NCI-H748 (cell line): Measurements from ENCODE around the gene GRM7.

Experiments
- DNase-seq: peaks from one replicate; lab custom pipeline; 2025; ENCODE audit not compliant: unreplicated experiment; lab: John Stamatoyannopoulos, UW

GRM7 gene

DNA sequence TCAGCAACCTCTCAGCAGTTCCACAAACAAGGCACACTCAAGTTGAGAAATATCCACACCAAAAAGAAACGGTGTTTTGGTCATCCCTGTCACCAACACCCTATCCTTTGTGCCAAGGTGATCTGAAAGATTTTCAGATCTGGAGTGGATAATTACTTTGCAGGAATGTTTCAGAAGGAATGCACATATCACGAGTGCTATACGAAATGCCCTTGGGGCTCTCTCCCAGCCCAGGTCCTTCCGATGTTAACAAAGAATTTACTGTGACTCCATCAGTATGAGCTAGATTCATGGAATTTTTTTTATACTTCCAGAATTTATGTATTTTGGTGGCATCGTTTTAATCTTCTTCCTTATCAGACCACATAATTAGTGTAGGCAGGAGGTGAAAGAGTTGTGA is 105.0 kb downstream of the GRM7 start:
- no peak for DNase-seq

DNA sequence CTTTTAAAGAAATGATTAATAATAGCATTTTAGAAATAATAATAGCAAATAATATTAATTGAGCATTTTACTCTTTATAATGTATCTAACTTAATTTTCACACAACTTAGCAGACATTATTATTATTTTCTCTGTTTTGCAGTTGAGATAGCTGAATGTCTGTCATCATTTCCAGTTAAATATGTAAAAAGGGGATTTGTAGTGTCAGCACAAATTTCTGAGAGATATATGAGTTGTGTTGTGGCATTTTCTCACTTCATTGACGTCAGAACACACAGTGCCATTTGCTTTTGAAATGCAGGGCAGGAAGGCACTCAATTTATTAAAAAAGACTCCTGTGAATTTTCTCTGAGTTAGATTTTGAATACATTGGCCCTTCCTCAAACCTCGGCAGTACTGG is 111.0 kb downstream of the GRM7 start:
- no peak for DNase-seq

DNA sequence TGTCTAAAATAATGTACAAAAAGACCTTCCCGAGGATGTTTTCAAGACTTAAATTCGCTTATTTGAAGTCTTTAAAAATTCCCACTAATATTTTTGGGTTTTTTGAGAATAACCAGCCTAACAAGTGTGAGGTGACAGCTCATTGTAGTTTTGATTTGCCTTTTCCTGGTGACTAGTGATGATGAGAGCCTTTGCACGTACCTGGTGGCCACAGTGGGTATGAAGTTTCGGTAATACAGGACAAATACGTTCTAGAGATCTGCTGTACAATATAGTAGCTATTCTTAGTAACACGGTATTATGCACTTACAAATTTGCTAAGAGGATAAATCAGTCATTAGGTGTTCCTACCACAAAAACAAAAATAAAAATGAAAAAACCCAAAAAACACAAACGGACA is 124.9 kb downstream of the GRM7 start:
- DNase-seq = no peak

DNA sequence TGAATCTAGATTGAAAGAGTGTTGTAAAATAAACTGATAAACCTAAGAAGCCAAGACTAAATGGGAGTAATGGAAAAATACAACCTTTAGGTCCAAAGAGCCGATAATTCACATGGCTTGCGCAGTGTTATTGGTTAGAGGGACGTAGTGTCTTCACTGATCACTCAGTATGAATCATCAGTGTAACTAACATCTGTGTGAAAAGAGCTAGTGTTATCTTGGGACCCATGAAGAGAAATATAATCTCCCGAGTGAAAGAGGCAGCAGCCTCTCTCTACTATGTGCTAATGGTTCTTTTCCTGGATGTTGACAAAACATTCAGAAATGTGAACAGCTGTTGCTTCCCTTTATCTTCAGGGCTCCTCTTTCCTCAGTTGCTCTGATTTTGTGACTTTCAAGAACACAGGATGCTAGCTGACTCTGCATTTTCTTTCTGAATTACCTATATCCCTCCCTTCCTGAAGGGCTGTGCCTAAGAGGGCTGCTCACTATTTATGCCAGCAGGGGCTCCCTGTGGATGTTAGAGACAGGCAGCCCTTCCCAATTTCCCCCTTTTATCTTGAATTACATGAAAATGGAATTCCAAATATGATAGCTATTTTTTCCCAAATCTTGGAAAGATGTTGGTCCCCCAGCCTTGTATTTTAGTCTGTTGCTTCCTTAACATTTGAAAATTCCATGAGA is 128.8 kb downstream of the GRM7 start:
- DNase-seq = no peak

DNA sequence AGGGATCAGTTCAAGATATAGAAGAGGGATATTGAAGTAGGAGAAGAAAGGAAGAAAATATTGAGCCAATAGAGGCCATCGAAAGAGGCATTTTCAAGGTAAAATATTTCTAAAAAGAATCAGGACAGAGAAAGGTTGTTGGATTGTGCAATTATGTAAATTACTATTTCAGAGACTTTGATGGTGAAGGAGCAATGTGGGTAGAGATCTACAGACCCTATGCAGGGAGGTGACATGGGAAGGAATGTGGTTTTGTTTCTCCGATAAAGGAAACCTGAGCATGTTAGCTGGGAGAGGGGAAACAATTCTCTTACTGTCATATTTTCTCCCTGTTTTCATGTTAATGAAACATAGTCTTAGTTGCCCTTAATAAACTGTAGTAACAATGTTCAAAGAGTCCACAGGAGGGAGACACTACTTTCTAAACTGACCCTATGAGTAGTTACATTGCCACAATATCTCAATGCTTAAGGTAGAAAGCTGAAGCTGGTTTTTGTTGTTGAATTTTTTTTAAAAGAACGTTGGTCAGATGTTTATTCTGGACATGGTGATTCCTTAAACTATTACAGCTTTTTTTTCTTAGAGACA is 133.3 kb downstream of the GRM7 start:
- peak; percentile 1 for DNase-seq

DNA sequence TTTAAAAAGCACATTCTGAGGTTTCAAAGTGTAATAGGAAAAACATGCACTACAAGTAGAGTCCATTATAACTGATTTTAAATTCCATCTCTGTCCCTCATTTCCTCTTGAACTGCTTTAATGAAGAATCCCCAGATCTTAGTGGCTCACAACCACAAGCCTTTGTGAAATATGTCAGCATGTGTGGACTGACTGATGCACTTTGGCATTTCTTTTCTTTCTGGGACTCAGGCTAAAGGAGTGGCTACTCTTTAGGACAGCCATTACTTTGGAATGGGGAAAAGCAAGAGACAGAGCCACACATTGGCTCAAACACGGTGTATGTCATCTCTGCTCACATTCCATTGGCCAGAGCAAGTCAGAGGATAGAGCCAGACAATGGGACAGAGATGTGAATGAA is 139.6 kb downstream of the GRM7 start:
- DNase-seq = no peak

DNA sequence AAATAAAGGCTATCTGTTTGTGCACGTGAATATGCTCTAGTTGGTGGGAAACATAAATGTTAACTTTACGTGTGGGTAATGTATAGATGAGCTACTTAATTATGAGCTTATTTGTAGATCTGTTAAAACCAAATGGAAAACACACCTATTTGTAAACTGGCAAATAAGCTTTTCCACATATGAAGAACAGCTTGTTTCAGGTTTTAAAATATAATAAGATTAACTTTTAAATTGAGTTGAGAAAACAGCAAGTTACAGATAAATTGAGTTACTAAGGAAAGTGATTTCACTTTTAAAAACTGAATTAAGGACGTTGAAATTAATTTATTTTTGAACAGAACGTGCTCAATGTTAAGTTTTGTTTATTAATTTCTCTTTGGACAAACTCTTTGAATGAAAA is 140.5 kb downstream of the GRM7 start:
- no peak for DNase-seq

DNA sequence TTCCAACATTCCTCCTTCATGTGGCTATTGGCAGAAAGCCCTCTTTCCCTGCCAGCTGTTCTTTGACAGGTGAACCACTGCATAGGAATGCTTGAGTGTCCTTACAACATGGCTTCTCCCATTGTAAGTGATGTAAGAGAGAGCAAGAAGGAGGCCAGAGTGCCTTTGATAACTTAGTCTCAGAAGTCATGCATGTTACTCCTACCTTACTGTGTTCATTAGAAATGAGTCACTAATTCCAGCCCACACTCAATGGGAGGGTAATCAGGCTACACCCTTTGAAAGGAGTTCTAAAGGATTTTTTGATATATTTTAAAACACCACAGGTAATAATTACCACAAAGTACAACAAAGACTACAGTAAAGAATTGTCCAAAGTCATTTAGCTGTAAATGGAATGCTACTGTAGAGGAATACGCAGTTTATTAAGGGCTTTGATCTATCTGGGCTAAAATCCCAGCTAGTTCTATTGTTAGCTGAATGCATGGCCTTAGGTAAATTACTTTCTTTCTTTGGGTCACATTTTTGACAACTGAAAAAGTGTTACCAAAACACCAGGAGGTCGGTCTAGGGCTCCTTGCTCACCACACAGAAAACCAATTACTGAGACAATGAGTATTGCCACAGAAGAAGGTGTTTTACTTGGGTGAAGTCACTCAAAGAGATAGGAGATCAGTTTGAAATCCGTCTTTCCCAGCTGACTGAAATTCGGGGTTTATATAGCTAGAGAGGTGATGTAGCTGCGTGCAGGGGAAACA is 154.9 kb downstream of the GRM7 start:
- no peak for DNase-seq

DNA sequence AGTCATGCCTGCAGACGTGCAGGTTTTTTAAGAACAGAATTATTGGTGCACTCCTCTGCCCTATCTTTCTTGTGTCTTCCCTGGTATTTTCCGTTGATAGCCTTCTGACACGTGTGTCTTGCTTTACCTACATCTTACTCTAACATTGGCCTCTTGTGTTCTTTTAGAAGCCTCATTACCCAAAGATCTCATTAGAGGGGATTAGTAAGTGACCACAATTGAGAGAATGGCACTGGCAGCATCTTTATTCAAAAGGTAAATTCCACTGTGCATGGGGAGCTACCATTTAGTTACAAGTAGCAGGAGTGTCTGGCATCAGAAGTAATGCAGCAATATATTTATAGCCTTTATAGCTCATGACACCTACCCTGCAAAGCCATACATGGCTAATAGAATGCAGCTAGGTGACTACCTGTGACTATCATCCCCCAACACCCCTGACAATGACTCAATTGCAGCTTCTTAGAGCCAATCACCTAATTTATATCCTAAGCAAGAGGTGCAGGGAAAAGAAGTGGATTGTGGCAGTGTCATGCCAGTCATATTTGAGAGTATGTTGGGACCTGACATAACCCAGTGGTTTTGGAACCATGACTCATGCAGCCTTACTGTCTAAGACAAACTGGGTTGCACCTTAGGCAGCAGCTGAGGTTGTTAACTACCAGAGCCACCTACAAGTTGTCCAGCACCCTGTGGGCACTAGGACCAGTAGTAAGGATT is 164.8 kb downstream of the GRM7 start:
- DNase-seq = no peak

DNA sequence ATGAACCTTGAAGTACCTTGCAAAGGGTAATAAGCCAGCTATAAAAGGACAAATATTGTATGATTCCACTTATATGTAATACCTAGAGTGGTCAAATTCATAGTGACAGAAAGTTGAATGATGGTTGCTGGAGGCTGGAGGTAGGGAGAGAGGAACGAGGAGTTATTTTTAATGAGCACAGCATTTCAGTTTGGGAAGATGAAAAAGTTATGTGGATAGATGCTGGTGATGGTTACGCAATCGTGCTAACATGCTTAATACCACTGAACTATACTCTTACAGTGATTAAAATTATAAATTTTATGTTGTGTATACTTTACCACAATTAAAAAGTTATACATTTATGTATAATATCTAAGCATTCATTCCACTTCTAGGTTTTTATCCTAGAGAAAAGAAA is 168.6 kb downstream of the GRM7 start:
- no peak for DNase-seq

DNA sequence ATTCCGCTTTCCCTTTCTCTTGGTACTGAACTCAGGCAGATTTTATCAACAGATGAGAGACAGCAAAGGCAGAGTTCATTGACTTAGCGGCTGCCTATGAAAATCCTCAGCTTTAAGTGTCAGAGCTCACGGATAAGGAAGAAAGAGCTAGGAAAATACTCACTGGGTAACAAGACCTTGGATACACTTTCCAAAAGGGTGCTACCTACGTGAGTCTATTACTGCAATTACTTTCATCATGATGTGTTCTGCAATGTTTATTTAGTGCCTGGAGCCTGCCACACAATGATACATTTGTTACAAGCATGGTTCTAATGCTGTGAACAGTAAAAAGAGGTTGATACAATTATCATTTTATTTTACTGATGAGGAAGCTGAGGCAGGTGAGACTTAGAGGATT is 177.5 kb downstream of the GRM7 start:
- no peak for DNase-seq

DNA sequence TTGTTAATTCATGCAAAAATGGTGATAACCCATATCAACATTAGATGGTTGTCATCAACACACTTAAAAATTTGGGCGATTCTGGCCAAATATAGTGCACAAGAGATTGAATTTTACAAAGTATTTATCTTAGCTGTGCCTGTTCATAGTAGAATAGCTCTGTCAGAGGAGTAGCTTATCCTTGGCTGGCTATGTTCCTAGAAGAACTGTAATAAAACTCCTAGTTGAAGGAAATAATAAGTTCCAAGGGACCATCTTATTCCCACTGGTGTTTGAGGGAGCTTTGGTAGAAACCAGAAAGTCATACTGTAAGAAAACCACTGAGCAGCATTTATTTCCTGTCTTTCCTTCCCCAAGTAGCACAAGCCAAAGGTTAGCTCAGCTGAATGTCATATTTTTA is 201.8 kb downstream of the GRM7 start:
- no peak for DNase-seq

DNA sequence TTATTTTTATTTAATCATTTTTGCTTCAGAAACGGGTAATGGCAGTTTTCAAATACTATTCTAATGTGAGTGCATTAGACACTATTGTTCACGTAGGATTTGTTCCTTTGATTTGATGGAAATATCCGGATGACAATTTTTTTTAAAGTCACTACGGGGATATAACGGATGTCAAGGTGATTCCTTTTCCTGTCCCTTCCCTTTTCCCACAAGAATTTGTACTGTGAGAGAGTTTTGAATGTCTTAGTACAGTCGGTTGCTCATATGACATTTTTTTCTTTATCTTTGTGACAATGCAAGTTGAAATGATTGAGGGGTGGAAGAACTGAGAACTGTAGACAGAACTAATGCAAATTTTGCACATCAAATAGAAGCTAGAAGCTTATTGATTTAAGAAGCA is 209.5 kb downstream of the GRM7 start:
- DNase-seq = no peak

DNA sequence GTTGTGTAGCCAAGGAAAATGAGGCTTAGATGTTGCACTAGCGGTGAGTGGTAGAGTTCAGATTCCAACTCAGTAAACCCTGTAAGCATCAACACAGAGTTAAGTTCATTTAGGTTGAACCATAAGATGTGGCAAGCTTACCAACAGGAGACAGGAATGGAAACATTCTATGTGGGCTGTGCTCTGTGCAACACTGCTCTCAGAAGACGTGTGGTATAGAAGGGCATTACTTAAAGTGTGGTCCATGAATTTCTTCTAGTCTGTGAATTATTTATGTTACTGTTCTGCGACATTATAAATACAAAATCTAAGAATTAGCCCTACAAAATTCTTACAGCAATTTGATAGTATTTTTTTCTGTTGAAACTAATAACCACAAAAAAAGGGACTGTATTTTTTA is 213.3 kb downstream of the GRM7 start:
- DNase-seq = no peak

DNA sequence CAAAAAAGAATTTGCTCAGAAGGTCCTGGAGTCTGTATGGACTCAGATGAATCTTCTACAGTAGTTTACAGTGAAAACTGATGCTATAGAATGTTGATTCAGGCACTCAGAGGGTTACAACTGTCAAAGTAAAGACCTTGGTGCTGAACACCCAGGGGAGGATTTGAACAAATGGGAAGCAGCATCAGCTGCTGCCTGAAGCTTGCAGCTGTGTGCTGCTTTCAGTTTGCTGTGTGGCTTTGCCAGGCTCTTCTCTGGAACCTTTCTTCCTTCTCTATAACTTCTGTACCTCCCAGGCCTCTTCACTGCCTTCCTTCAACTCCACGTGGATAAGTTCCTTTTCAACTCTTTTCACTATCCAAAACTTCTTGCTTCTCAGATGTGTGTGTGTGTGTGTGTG is 214.2 kb downstream of the GRM7 start:
- no peak for DNase-seq

DNA sequence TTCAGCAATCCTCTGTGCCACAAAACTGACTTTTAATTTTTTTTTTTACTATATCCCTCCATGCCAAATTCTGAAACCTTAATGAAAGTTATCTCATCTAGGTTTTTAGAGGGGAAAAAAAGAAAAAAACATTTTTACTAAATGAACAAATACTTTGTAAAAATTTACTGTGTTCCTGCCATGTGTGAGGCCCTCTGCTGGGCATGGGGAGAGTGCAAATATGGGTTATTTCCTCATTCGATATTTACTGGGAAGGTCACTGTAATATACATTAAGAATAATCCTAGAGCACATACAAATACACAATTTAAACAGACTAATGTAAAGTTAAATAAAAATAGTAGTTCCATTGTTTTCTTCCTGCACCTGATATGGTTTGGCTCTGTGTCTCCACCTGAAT is 215.0 kb downstream of the GRM7 start:
- DNase-seq = no peak

DNA sequence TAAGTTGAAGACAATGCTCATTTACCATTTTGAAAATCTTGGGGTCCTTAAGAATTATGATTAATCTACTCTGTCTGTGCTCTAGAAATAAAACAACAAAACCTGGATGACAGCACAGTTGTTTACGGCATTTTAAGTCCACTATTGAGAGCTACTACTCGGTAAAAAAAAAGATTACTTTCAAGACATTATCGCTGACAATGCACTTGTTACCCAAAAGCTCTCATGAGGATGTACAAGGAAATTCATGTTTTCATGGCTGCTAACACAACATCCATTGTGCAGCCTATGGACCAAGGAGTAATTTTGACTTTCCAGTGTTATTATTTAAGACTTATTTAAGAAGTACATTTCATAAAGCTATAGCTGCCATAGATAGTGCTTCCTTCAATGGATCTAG is 221.3 kb downstream of the GRM7 start:
- DNase-seq = no peak

DNA sequence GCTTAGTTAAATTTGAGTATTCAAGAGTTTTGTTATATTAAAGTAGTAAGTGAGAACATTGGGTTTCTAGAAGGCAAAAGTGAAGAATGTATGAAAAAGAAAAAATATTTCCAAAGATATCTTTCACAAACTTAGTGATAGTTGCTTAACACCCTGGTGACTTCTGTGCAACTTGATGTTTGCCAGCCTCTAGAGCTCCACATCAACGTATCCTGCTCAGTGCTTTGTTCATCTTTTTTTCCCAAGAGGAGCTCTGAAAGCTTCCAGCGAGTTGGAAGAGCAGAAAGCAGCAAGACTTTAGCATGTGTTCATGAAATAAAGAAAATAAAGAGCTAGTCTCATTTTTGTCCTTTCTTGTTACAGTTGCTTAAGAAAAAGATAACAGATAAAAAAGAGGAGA is 225.5 kb downstream of the GRM7 start:
- no peak for DNase-seq

DNA sequence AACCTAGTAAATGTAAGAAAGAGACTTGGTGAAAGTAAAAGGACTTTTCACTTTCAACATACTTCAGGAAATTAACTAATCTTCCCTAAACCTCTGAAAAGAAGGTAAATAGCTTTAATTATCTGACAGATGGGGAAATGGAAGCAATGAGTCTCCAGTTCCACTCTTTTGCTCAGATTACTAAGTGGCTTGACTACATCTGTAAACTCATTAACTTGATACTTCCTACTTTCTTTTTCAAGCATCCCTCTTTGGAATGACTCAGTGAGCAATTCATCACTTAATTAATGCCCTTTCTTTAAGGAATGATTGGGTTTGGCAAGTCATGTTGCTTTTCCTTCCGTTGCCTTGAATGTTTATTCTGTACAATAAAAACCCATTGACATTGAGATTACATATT is 234.2 kb downstream of the GRM7 start:
- no peak for DNase-seq

DNA sequence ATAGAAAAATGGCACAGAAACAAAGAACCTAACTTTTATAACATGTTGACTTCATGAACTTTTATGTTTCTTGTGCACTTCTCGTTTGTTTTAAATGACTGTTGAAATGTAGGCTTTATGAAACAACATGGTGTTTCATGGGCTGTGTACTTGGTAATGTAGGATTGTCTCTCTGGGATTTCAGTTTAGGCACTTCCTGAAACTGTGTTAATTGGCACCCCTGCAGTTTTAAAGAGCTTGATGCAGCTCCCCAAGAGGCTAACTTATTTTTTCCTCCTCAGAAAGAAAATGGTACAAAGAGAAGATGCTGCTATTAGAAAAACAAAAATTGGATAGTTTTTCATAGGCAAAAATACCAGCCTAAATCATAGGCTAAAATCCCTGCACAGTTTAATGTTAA is 239.2 kb downstream of the GRM7 start:
- DNase-seq = no peak

DNA sequence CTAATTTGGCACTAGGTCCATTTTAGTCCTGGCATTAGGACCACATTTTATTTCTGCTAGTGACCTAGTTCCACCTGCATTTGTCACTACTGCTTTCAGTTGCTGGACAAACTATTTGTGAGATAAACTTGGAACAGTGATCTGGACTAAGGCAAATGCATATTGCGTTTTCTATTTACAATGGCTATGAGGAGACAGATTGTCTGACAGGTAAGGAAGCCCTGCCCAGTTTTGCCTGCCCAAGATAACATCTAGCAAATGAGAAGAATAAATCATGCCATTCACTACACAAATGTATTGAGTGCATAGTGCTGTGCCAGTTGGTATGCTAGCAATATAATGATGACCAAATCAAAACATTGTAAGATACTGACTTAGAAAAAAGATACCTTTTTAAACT is 245.7 kb downstream of the GRM7 start:
- no peak for DNase-seq

DNA sequence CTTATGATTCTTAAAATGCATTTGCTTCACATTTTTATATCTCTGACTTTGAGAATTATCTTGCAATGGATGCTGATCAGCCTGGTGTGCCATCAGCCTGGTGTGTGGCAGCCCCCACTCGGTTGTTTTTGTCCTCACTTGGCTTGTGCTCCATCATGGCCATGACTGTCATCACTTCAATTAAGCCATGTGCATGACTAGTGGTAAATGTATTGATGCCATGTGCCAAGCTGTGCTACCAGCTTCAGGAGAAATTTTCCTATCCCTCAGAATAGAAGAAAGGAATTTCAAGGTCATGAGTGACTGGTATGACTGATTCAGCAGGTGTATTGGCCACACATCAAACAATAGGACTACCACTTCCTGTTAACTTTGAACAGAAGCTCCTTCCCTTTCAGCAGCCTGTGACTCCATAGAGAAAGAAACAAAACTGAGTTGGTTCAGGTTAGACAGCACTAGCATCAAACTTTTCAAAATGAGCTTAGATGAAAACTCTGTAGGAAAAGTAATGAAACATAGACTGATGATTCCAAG is 251.7 kb downstream of the GRM7 start:
- no peak for DNase-seq
